ENCODE measurements around the gene RNF141.

RNF141 gene

DNA sequence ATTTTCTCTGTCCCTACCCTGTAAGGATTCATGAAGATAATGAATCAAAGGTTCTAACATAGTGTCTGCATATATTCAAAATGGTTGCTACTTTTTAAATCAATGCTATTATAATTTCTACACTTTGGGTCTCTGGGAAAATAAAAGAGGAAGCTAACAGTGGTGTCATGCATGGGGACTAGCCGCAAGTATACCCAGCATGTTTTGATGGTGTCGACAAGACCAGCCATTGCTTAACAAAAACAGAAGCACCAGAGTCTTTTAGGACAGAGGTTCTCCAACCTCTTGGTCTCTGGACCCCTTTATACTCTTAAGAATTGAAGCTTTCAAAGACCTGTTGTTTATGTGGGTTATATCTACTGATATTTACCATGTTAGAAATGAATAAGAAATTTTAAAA lies 37.8 kb downstream of the RNF141 start:
- no peak for DNase-seq (ENCODE audit: low read depth)

GRCh38 chr11:10502770-10503169 lies 38.2 kb downstream of the RNF141 start:
- no peak overlapping the region for H3K4me3 ChIP-seq (ENCODE audit: low read depth, low read length)
- in situ Hi-C loops (cut with HindIII; ENCODE audit: low sequenced_read_pairs) = no loop called here
- DNase-seq (ENCODE audit: low read depth) = no peak
- TF ChIP-seq, protein P1, sequence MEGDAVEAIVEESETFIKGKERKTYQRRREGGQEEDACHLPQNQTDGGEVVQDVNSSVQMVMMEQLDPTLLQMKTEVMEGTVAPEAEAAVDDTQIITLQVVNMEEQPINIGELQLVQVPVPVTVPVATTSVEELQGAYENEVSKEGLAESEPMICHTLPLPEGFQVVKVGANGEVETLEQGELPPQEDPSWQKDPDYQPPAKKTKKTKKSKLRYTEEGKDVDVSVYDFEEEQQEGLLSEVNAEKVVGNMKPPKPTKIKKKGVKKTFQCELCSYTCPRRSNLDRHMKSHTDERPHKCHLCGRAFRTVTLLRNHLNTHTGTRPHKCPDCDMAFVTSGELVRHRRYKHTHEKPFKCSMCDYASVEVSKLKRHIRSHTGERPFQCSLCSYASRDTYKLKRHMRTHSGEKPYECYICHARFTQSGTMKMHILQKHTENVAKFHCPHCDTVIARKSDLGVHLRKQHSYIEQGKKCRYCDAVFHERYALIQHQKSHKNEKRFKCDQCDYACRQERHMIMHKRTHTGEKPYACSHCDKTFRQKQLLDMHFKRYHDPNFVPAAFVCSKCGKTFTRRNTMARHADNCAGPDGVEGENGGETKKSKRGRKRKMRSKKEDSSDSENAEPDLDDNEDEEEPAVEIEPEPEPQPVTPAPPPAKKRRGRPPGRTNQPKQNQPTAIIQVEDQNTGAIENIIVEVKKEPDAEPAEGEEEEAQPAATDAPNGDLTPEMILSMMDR (IDR thresholded peaks at IDR 0.05; ENCODE audit: low read depth, low read length, missing control alignments) = no peak

More for the DNA sequence above, 37.8 kb downstream of the RNF141 start:
- TF ChIP-seq, protein P1 (IDR thresholded peaks at IDR 0.05; ENCODE audit: low read depth, low read length, missing control alignments) = no peak
- no peak overlapping the region for H3K4me3 ChIP-seq (ENCODE audit: low read depth, low read length)
- in situ Hi-C loops (cut with HindIII; ENCODE audit: low sequenced_read_pairs) = no loop called here

DNA sequence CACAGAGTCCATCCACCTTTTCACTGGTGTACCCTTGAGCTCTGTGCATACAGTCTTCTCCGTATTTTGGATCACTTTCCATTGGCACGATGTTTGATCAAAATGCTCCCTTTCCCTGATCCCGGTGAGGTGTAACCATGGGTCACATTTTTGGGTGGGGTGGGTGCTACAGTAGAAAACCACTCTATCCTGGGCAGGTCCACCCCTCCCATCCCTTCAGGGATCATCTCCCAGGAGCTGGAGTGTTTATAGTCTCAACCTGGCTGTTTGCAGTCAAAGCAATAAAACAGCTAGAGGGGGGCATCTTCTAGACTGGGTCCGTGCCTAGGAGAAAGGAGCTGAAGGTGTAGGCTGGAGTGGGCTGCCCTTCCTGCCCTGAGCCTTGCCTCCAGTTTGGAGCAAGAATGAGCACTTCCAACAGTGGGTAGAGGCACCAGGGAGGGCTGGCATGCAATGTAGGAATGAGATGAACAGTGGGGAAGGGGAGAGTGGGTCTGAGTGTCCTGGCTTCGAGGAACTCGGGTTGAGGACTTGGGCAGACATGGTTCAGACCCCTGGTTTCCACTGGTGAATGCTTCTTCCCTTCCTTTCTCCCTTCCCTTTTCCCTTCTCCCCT lies 38.8 kb downstream of the RNF141 start:
- no peak overlapping the region for H3K4me3 ChIP-seq (ENCODE audit: low read depth, low read length)
- in situ Hi-C loops (cut with HindIII; ENCODE audit: low sequenced_read_pairs) = no loop called here
- no peak for DNase-seq (ENCODE audit: low read depth)
- TF ChIP-seq, protein P1 (IDR thresholded peaks at IDR 0.05; ENCODE audit: low read depth, low read length, missing control alignments) = no peak

DNA sequence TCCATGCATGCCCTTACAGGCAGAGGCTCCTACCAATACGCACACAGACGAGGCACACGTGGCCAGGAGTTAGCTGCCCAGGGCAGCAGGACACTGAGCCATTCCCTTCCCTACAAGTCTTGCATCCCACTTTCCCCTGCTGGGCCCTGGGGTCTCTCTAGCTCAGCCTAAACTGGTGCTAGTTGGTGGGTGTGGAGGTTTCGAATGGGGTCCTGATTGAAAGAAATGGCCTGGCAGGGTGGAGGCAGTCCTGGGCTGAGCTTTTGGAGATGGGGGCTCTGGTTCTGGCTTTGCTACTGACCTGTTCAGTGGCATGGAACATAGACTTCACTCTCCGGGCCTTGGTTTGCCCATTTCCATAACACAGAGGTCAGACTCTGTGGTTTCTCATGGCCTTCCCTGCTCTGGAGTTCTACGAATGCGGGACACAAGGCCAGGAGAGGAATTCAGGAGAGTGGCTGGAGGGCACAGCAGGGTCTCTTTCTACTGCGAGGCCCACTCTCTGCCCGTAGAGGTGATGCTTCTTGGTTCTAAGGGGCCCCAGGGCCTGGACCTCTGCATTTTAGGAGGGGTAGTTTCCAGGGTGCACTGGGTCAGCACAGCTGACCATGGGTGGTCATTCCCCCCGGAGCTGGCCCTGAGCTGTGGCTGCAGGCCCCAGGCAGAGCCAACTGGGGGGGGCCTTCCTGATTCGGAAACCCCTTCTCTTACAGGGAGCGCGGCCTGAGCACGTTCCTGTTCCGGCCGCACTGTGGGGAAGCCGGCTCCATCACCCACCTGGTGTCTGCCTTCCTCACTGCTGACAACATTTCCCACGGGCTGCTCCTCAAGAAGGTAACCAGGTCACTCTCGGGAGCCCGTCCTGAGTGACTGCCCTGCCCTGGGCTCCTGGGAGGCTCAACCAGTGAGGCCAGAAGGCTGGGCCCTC lies 40.0 kb downstream of the RNF141 start:
- in situ Hi-C loops (cut with HindIII; ENCODE audit: low sequenced_read_pairs) = no loop called here
- H3K4me3 ChIP-seq (ENCODE audit: low read depth, low read length) = no peak overlapping the region
- TF ChIP-seq, protein P1 (IDR thresholded peaks at IDR 0.05; ENCODE audit: low read depth, low read length, missing control alignments) = no peak
- no peak for DNase-seq (ENCODE audit: low read depth)

GRCh38 chr11:10499874-10500601 lies 40.9 kb downstream of the RNF141 start:
- DNase-seq (ENCODE audit: low read depth) = no peak
- in situ Hi-C loops (cut with HindIII; ENCODE audit: low sequenced_read_pairs) = no loop called here
- no peak overlapping the region for H3K4me3 ChIP-seq (ENCODE audit: low read depth, low read length)
- TF ChIP-seq, protein P1 (IDR thresholded peaks at IDR 0.05; ENCODE audit: low read depth, low read length, missing control alignments) = no peak

DNA sequence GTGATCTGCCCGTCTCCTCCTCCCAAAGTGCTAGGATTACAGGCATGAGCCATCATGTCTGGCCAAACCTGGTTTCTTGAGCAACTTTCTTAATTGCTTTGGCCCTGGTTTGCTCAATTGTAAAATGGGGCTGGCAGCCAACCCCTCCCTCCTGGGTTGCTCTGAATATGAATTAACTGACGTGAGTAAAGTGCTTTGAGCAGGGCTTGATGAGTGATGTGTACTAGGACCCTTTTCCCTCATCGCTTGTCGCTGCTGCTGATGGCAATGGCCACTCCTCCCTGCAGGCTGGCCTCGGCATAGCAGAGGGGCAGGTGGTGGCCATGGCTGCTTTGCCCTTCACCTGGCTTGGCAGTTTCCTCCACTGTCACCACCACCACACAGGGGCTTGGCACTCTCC lies 41.5 kb downstream of the RNF141 start:
- in situ Hi-C loops (cut with HindIII; ENCODE audit: low sequenced_read_pairs) = no loop called here
- no peak overlapping the region for H3K4me3 ChIP-seq (ENCODE audit: low read depth, low read length)
- DNase-seq (ENCODE audit: low read depth) = no peak
- TF ChIP-seq, protein P1 (IDR thresholded peaks at IDR 0.05; ENCODE audit: low read depth, low read length, missing control alignments) = no peak
